ENCODE measurements around the gene BMPR1A. TPM values are rescaled to one million over a fixed set of nuclear protein-coding genes. Genes with fewer than 3 reads are reported as not detected.

The BMPR1A gene
- total RNA-seq, 6 experiments from 2014 or later = 9.9 to 20.4 (median 12.4) TPM

DNA sequence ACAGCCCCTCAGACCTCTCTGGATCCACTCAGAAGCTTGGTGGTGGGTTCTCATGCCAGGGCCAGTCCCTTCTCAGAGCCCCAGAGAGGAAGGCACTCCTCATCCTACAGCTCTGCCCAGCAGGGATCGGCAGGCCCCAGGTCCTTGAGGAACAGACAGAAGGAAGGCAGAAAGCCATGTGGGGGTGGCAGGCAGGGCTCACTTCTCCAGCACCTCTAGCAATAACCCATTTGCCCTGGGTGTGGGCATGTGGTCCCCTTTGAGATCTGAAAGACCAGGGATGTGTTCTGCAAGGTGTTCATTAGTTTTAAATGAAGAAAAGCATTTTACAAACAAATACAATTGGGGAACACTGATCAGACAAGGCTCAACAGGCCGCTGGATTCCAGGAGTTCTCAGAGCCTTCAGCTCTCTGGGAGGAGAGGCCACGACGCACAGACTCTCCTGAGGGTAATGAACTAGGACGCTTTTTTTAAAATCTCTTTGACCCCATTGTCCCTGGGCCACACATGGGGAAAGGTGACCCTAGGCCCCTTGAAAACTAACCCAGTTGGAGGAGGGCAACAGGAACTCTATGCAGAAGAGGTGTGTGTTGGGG, 47.5 kb upstream of the BMPR1A start:
- H3K4me1 ChIP-seq = no peaks in the 10 kb centered on the region
- H3K27ac ChIP-seq = no peak overlapping the region
- DNase-seq = no peak
- intact Hi-C loops (cut with DNase I) = loop anchor here in 1 of 2 donors (10.0 kb wide), 1 partner anchor 186 kb away; no protein-coding TSS in a partner anchor
- ATAC-seq = no peak
- no peaks in the 10 kb centered on the region for H3K9me3 ChIP-seq
- H3K4me3 ChIP-seq = no peak overlapping the region
- no peak for TF ChIP-seq POLR2A (IDR thresholded peaks at IDR 0.05)
- TF ChIP-seq, protein P1, sequence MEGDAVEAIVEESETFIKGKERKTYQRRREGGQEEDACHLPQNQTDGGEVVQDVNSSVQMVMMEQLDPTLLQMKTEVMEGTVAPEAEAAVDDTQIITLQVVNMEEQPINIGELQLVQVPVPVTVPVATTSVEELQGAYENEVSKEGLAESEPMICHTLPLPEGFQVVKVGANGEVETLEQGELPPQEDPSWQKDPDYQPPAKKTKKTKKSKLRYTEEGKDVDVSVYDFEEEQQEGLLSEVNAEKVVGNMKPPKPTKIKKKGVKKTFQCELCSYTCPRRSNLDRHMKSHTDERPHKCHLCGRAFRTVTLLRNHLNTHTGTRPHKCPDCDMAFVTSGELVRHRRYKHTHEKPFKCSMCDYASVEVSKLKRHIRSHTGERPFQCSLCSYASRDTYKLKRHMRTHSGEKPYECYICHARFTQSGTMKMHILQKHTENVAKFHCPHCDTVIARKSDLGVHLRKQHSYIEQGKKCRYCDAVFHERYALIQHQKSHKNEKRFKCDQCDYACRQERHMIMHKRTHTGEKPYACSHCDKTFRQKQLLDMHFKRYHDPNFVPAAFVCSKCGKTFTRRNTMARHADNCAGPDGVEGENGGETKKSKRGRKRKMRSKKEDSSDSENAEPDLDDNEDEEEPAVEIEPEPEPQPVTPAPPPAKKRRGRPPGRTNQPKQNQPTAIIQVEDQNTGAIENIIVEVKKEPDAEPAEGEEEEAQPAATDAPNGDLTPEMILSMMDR (IDR thresholded peaks at IDR 0.05) = no peak
- 89% methylated on average over 4 of the region's 5 CpGs for WGBS (ENCODE audit: insufficient coverage, low coverage, low lambda C conversion rate, missing lambda C conversion rate)
- no peaks in the 10 kb centered on the region for H3K36me3 ChIP-seq
- H3K27me3 ChIP-seq = no peaks in the 10 kb centered on the region

DNA sequence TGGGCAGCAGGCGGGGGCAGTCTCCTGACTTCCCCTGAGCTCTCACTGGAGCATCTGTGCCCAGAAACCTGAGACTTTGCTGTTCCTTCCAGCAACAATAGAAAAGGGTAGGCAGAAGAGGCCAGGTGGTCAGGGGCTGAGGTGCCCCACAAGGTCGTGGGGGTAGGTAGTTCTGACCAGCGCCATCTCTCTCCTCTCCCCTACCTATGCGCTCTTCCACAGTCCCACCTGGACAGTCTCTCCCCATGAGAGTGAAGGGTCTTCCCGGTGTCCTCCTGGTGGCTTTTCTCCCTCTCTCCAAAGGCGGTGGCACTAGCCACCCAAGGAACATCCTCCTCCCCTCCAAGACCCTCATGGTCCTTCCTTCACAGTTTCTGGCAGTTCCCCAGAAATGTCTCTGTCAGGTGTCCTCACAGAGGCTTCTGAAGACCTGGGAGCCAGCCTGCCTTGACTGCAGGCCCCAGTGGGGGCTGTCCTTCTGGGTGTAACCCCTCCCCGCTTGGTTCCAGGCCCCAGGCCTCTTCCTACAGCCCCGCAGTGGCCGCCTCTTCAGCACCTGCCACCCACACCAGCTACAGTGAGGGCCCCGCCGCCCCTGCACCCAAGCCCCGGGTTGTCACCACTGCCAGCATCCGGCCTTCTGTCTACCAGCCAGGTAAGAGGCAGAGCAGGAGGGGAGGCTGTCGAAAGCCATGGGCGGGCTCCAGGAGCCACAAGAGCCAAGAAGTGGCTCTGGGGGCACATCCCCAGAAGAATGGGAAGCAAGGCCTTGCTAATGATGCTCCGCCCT, 46.8 kb upstream of the BMPR1A start:
- Histone ChIP-seq H3K4me3 (no peak overlapping the region), H3K36me3 (no peaks in the 10 kb centered on the region), H3K27ac (no peak overlapping the region), H3K9me3 (no peaks in the 10 kb centered on the region), H3K4me1 (no peaks in the 10 kb centered on the region), H3K27me3 (no peaks in the 10 kb centered on the region)
- intact Hi-C loops (cut with DNase I) = loop anchor here in 1 of 2 donors (10.0 kb wide), 1 partner anchor 185 kb away; no protein-coding TSS in a partner anchor
- ATAC-seq = no peak
- TF ChIP-seq POLR2A (IDR thresholded peaks at IDR 0.05) = no peak
- TF ChIP-seq, protein P1 (IDR thresholded peaks at IDR 0.05) = no peak
- DNase-seq = peak in 1 of 3 donors; percentile 44
- WGBS (ENCODE audit: insufficient coverage, low coverage, low lambda C conversion rate, missing lambda C conversion rate) = 88% methylated on average over 1 of the region's 16 CpGs

DNA sequence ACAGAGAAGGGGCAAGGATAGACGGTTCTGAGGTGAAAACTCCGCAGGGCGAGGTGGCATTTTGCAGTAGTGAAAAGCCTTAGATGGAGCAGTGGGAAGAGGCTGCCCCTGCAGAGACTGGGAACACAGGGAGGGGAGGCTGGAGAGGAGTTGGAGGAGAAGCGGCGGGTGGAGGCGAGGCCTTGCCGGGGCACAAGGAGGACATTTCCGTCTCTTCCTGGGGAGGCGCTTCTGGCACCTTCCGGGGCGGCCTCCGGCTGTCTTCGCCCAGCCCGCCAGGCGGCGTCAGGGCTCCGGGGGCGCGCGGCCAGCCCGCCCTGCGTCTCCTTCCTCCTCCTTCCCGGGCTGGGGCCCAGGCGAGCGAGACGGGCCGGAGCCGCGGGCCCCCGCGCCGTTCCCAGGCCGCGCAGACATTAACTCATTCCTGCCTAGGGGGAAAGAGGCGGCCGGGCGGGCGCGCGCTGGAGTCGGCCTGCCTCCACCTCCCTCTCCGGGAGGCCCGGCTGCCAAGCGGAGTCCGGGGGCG, 45.4 kb upstream of the BMPR1A start:
- ATAC-seq = peak; percentile 95 to 98 (median 96)
- intact Hi-C loops (cut with DNase I) = no loop called here
- 40% methylated on average over 3 of the region's 46 CpGs for WGBS (ENCODE audit: insufficient coverage, low coverage, low lambda C conversion rate, missing lambda C conversion rate)

DNA sequence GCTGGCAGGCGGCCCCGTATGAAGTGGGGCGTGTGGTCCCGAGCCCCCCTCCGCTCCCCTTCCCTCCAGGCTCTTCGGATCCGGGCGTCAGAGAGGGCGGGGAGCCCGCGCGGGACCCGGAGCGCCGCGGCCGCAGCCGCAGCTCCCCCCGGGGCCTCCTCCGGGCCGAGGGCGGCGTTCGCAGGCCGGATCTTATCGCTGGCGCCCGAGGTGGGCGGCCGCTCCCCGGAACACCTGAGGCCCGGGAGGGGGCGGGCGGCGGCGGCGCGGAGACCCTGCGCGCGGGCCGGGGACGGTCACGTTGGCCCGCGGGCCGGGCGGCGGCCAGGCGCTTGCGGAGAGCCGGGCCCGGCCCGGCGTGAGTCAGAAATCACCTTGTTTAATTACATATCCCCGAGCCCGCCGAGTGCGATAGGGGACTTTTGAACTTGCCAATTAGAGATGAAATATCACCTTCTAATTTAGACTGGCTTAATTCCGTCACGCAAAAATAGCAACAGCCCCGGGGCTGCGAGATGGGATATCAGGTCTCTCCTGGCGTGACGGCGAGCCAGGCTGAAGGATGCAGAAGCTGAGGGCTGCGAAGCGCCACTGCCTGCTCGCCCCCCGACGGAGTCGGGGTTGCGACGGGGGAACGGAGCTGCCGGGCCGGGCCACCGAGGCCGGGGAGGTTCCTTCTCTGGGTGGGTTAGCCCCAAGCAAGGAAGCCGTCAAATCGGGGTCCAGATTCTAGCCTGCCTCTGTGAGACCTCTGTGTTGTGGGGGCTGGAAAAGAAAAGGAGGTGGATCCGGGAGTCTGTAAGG, 44.7 kb upstream of the BMPR1A start:
- Histone ChIP-seq H3K9me3 (no peaks in the 10 kb centered on the region), H3K27me3 (no peaks in the 10 kb centered on the region), H3K4me1 (no peaks in the 10 kb centered on the region), H3K4me3 (peak overlapping the region; percentile 78 to 79 (median 78)), H3K36me3 (no peaks in the 10 kb centered on the region), H3K27ac (peak overlapping the region; percentile 80 to 93 (median 86))
- ATAC-seq (peak; percentile 9 to 56 (median 36)), DNase-seq (peak in 2 of 3 donors; percentile 47 to 62)
- intact Hi-C loops (cut with DNase I) = no loop called here
- WGBS (ENCODE audit: insufficient coverage, low coverage, low lambda C conversion rate, missing lambda C conversion rate) = 4% methylated on average over 17 of the region's 82 CpGs
- TF ChIP-seq POLR2A (IDR thresholded peaks at IDR 0.05) = no peak
- TF ChIP-seq, protein P1 (IDR thresholded peaks at IDR 0.05) = no peak

More for the DNA sequence above, 45.4 kb upstream of the BMPR1A start:
- peak overlapping the region; percentile 80 to 93 (median 86) for H3K27ac ChIP-seq
- DNase-seq = peak; percentile 86 to 88 (median 87)
- no peaks in the 10 kb centered on the region for H3K27me3 ChIP-seq
- no peaks in the 10 kb centered on the region for H3K4me1 ChIP-seq
- H3K36me3 ChIP-seq = no peaks in the 10 kb centered on the region
- H3K9me3 ChIP-seq = no peaks in the 10 kb centered on the region
- TF ChIP-seq, protein P1 (IDR thresholded peaks at IDR 0.05) = peak; percentile 84 to 94 (median 86)
- TF ChIP-seq POLR2A (IDR thresholded peaks at IDR 0.05) = peak; percentile 57
- peak overlapping the region; percentile 78 to 79 (median 78) for H3K4me3 ChIP-seq

Measured in right lobe of liver (tissue), 6 donors.